GM11168 (cell line): ENCODE data around the gene MAPK8IP2.

Source experiments
- in situ Hi-C: fragments of 300-500 bp; cut with MboI; formaldehyde crosslinking; loops from one replicate; pipeline ENCODE4 v1.12.0; 2022; ENCODE audit warnings: low sequenced_read_pairs; ENCODE audit not compliant: unreplicated experiment

MAPK8IP2 gene

DNA sequence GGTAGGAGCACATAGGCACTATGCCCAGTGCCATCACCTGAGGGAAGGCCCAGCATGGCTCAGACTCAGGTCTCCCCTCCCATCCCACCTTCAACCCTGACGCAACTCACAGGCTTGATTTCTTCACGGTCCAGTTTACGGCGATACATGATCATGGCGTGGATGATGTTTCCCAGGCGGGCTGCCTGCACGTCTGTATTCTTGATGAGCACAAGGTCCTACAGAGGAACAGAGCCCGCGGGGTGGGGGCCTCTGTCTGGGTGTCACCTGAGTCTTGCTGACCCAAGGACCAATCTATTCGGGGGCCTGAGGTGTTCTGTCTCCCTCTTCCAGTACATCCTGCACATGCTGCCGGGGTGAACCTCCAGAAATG, 26.2 kb upstream of the MAPK8IP2 start:
- in situ Hi-C loops = no loop called here

DNA sequence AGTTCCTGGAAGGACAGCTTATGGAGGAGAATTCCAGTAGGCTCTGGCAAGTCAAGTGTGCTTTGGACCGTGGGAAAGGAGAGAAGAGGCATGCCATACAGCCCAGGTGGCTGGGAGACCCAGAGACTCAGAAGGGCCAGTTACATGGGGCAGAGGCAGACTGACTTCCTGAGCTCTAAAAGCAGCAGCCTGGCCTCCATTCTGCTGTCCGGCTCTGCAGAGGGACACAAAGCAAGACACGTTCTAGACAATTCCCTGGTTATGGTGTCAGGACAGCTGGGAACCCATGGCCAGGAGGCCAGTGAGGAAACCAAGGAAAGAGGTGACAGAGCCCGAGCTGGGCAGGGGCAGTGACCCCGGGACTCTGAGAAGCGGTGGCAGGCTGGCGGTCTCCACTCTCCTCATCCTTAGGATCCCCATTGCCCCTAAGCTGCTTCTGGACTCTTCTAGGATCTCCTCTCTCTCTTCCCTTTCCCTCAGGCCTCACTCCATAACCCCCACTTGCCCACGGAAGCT, 25.1 kb upstream of the MAPK8IP2 start:
- in situ Hi-C loops = no loop called here

DNA sequence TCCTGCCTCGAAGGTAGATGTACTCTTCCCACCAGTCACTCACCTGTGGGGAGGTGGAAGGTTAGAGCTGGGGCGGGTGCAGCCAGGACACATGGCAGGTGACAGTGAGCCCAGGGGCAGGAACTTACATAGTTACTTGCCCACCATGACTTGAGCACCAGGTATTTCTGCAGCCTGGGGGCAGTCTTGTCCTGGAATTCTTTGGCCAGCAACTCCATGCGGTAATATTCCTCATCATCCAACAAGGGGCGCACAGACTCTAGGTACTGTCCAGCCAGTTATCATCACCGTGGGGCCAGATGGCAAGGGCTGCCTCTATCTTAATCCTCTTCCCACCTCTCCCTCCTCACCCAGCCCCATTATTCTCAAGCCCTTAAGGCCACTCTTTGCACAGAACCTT, 24.5 kb upstream of the MAPK8IP2 start:
- in situ Hi-C loops = no loop called here

DNA sequence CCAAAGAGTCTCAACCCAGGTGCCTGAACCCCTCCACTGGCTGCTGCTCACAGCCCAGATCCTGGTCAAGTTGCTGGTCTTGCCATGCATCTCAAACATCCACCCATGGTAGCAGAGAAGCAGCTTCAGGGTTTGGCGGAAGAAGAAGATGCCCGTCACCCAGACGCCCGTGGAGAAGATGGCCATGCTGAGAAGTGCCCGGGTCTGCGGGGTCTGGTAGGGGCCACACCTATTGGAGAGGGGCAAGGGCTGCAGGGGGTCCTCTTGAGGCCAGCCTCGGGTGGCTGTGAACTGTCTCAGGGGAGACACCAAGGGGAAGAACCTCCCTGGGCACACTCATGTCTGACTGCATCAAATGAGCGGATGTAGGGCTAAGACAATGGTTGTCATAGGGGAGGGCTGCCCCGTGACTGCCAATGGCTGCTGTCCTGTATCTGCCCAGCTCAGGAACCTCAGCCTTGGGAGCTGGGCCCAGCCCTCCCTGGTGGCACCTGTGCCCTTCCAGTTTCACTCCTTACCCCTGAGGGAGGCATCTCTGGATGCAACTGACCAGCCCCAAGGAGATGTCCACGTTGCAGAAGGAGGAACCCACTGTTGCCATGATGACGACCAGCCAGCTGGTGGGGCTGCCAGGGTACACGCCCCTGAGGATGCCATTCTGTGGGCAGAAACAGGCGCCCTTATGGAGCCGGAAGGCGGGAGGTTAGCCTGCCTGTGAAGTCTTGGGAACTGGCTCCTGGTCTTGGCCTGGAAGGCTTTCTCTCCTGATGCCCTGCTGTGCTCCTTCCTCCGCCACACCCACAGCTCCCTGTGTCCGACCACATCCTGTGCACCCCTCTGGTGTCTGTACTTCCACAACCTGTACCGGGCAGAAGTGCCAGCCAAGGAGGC, 23.5 kb upstream of the MAPK8IP2 start:
- in situ Hi-C loops = no loop called here

DNA sequence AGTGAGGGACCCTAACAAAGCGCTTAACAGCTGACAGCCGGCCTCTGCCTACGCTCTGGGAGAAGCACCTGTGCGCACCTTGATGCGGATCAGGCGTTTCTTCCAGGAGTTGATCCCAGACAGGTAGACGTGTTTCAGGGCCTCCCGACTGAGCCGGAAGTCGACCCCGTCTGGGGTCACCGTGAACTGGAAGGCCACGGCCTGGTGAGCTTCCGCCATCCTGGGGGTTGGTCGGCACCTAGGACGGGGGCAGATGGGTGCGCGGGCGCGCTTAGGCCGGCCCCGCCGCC, 23.0 kb upstream of the MAPK8IP2 start:
- in situ Hi-C loops = no loop called here

DNA sequence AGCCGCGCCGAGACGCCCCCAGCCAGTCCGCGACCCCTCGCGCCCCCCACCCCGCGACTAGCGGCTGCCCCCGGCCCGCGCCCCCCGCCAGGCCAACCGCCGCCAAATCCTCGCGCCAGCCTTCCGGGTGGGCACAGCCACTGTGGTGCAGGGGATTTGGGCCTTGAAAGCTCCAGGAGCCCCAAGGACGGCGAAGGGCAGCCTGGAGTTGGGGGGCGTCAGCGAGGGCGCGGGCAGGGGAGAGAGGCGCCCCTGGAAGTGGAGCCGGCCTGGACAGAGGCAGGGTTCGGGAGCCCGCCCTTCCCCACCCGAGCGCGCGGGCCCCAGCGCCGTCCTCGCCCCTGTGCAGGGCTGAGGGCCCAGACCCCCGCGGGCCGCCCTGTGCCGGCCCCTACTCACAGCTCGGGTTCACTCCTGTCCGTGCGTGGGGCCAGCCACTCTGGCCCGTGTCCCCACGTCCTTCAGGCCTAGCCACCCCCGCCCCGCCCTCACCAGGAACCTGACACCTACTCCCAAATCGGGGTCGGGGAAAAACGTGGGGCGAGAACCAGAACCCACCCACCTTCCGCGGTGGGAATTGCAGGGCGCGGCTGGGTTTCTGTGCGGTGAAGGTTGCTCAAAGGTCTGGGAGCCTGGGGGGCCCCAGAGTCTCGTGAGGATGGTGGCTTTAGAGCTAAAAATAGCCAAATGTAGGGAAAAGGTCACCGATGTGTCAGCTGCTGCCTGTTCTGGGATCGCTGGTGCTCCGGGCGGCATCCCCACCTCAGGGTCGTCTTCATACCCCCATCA, 22.4 kb upstream of the MAPK8IP2 start, which contains the start of gene CPT1B:
Gene CPT1B (minus strand): TSS at position 441 of the 789 bp plus-strand sequence. CDS start 512 bp downstream, outside the sequence.
- in situ Hi-C loops = no loop called here

DNA sequence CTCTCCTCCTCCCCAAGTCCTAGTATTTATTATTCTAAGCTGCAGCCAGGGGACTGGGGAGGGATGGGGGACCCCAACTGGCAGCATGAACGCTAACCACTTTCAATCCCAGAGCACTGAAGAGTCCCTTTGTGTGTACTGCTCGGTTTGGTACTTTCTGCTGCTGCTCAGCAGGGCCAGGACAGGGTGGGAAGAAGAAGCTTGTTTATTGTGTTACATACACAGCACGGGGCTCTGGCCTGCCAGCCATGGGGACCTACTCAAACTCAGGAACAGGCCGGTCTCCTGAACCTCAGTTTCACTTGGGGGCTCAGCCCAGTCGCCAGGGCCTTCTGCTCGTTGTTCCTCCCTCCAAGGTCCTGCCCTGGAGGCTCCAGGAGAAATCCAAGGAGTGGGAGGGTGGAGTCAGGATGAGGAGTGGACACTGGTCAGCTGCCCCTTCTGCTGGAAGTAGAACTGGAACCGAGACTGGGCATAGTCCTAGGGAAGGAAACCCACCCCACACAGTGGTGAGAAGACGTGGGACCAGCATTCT, 21.8 kb upstream of the MAPK8IP2 start:
- in situ Hi-C loops = no loop called here

DNA sequence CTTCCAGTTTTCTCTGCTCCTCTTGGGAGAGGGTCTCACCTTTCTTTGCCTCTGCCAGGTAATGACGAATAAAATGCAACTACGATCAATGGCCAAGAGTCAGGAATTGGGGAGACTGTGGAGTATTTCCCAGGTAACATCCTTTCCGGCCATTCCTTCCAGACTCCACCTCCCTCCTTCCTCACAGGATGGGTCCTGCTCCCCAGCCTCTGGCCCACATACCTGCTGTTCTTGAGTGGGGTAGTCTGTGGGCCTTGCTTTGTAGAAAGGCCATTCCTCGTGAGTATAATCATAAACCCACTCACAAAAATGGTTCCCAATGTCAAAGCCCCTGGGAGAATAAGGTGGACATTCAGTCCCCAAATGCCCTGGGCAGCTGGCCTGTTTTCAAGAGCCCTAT, 20.8 kb upstream of the MAPK8IP2 start:
- in situ Hi-C loops = no loop called here

DNA sequence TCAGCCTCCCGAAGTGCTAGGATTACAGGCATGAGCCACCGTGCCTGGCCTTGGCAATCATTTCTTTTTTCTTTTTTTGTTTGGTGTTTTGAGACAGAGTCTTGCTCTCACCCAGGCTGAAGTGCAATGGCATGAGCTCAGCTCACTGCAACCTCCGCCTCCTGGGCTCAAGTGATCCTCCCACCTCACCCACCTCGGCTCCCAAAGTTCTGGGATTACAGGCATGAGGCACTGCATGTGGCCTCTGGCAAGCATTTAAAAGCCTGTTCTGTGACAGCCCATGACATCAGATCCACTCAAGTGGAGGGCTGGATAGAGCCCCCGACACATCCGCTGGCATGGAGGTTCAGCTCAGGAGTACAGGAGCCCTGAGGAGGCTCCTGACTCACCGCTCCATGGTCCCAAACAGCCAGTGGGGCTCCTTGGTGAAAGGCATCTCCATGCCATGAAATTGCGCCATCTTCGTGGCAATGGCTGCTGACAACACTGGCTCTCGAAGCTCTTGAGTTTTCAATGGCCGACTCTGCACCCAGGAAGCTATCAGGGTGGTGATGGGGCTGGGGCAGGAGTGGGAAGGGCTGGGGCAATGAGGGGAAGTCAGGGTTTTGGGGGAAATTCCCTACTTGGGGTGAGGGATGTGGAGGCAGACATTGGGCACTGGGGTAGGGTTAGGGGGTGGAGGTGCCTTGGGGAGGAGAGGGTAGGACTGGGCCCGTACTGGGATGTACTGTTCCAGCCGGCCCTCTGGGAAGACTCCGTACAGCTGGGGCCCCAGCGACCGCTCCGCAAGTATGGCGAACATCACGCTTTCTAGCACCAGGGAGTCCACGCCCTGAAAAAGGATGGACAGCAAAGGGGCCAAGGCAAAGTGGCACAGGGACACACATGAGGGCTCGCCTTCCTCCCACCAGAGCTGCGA, 19.3 kb upstream of the MAPK8IP2 start:
- in situ Hi-C loops = no loop called here

DNA sequence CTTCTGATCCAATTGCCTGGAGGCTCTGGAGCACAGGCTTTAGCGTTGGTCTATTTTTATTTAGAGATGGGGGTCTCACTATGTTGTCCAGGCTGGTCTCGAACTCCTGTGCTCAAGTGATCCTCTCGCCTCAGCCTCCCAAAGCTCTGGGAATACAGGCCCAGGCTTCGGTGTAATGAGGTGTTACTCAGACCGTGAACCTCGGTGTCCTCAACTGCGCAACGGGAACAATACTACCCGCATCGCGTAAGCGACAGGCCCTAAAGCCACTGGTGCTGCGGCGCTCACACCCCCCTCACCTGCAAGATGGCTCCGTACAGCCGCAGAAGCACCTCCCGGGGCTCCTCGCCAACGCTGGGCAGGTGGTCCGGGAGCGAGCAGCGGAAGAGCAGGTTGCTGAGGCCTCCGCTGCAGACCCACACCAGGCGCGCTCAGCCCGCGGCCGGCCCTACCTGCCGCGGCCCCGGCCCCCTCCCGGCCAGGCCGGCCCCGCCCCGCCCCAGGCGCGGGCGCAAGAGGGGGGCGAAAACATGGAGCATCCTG, 18.6 kb upstream of the MAPK8IP2 start:
- in situ Hi-C loops = no loop called here

DNA sequence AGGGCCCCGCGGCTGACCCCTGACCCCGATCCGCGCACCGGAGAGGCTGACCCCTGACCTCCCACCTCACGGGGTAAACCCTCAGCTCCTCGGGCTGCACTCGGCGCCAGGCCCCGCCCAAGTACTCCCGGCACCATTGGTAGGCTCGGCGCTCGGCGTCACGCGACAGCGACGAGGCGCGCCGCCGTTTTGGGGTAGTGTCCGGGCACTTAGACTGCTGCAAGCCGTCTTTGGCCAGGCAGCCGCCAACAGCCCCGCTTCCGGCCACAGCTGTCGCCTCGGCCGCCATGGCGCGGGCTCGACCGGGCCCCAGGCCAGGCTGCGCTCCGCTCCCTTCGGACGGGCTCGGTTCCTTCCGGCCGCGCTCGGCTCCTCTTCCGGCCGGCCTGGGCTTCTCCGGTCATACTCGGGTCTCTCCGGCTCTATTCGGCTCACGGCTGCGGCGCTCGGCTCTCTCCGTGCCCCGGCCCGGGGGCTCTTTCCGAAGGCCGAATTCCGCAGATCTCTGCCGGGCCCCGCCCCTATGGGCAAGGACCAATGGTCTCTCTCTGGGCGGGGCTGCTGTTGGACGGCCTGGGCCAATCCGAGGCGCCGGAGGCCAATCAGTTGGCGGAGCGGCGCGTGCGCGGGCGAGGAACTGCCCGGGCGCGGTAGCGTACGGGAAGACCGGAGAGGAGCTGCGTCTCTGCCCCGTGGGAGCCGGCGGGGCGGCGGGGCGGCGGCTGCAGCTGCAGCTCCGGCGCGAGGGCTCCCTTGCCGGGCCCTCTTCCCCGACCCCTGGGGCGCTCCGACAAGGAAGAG, 17.9 kb upstream of the MAPK8IP2 start, which contains the start of gene CHKB:
Gene CHKB (minus strand): TSS at position 357 of the 801 bp plus-strand sequence. CDS start 68 bp downstream, at position 289.
- in situ Hi-C loops = no loop called here

DNA sequence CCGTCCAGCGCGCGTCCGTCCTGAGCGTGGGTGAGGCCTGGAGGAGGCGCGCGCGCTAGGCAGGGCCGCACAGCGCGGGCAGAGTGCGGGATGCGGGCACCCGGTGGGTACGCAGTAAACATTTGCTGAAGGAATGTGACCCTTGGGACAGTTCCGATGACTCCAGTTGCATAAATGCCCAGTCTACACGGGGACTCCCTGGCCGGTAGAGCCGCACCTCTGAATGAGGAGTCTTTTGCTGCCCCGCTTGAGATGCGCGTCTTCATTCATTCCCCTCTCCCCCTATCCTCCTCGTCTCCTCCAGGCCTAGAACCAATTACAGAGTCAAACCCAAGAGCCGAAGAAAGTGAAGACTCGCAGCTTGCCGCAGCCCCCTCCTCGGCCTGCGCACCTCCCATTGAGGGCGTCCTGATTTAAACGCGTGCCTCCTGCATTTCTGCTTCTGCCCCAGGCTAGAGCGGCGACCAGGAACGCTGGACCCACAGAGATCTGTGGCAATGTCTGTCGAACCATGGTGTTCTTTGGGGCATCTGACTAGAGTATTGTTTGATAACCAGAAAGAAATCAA, 17.2 kb upstream of the MAPK8IP2 start:
- in situ Hi-C loops = no loop called here

DNA sequence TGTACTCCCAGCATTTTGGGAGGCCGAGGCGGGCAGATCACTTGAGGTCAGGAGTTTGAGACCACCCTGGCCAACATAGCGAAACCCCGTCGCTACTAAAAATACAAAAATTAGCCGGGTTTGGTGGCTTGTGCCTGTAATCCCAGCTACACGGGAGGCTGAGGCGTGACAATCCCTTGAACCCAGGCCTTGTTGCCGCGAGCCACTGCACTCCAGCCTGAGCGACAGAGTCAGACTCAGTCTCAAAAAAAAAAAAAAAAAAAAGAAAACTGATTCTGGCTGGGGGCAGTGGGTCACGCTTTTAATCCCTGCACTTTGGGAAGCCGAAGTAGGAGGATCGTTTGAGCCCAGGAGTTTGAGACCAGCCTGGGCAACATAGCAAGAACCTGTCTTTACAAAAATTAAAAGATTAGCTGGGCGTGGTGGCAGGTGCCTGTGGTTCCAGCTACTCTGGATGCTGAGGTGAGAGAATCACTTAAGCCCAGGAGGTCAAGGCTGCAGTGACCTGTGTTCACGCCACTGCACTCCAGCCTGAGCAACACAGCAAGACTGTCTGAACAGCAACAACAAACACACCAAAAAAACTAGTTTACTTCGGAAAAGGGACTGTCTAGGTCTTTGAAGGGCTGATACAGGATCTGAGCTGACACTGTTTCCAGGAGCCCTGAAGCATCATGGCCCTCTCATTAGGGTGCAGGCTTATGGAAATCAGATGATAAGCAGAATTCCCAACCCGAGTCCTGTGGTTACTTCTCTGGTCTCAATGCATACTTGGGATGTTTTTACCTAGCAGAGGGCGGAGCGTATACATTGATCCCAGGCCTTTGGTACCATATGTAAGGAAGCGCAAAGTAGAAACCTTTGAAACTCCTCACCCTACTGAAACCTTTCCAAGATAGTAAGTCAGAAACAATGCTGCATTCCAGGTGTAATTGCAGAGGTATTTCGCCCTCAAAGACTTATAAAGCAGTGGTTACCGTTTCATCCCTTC, 16.2 kb upstream of the MAPK8IP2 start:
- in situ Hi-C loops = no loop called here

DNA sequence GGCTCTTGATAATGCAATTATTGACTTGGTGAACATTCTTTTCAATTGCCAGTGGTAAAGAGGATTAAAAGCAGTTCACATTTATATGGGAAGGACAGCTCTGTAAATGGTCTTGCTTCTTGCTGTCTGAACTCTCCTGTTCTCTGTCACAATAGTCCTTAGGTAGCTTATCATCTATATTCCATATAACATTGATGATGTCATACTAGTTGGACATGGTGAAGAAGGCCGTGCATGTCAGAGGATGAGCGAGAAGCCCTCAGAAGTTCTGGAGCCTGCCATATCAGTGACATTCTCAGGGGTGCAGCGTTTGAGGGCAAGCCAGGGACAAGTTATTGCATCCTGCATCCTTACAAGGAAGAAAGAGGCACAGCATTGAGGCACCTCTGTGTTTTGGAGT, 15.4 kb upstream of the MAPK8IP2 start:
- in situ Hi-C loops = no loop called here

DNA sequence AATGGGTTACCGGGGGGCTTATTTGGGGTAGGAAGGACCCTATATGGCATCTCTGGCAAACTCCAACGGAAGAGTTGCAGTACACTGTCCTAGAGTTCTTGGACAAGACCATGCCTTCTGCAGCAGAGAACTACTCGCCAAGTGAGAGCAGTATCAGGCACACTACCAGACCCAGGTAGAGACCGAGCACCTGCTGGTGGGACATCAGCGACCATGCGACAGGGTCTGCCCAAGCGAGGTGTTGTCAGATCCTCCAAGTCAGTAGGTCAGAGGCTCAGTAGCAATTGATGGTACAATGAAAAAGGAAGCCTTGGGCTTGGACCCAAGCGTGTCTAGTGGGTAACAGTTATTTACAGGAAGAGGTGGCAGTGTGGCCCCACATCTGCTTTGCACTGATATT, 14.8 kb upstream of the MAPK8IP2 start:
- in situ Hi-C loops = no loop called here

DNA sequence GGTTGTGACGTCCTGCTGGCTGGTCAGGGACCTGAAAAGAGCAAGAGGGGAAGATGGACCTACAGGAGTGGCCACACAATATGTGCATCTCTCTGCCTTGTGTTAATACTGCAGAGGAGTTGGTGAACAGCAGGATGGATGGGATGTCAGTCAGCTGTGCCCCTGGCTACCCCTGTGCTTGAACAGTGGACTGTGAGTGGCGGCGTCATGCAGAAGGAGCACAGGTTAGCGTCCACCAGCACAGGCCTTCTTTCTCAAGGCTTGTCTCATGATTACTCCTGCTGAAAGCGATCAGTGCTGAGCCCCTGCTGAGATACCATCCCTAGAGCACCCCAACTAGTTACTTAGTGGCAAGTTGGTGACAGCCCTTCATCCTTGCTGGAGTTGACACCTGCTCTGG, 14.2 kb upstream of the MAPK8IP2 start:
- in situ Hi-C loops = no loop called here

DNA sequence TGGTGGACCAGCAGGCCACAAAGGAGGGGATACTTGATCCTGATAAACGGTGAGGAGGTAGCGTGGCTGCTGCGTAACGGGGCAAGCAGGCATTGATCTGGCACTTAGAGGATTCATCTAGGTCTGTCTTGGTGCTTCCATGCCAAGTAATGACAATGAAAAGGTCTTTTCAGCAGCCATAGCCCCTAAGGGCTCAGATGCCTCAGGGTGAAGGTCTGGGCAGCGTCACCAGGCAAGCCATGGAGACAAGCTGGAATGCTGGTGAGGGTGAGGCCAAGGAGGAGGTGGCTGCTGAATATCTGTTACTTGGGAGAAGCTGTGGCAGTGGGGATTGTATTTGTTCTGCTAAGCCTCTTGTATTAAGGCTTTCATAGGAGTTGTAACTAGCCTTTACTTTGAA, 13.2 kb upstream of the MAPK8IP2 start:
- in situ Hi-C loops = no loop called here
